HG03060 (cell line): Measurements from ENCODE around the gene FAM120A.

ENCODE experiments used
- ATAC-seq: cut with Tn5 transposase; IDR thresholded peaks from one replicate; pipeline ENCODE4 v1.9.1; 2021; ENCODE audit warnings: low read depth, moderate number of reproducible peaks; ENCODE audit not compliant: unreplicated experiment

The FAM120A gene

GRCh38 chr9:93589688-93590087, 138.2 kb downstream of the FAM120A start:
- no peak for ATAC-seq

- no peak for ATAC-seq
Measured at GRCh38 chr9:93590609-93591234, 139.2 kb downstream of the FAM120A start.

- ATAC-seq, result no peak
Measured at GRCh38 chr9:93591301-93592007, 140.0 kb downstream of the FAM120A start.

GRCh38 chr9:93592008-93592642, 140.6 kb downstream of the FAM120A start:
- no peak for ATAC-seq

- ATAC-seq, result no peak
Measured at GRCh38 chr9:93592643-93593021, 141.1 kb downstream of the FAM120A start.

GRCh38 chr9:93593144-93593658, 141.7 kb downstream of the FAM120A start:
- no peak for ATAC-seq

- no peak for ATAC-seq
Measured at GRCh38 chr9:93594041-93594756, 142.7 kb downstream of the FAM120A start.

- ATAC-seq, result no peak
Measured at GRCh38 chr9:93595461-93595860, 144.0 kb downstream of the FAM120A start.

GRCh38 chr9:93595861-93596365, 144.4 kb downstream of the FAM120A start:
- no peak for ATAC-seq

GRCh38 chr9:93596399-93596798, 144.9 kb downstream of the FAM120A start:
- no peak for ATAC-seq

GRCh38 chr9:93597142-93597706, 145.7 kb downstream of the FAM120A start:
- ATAC-seq, result no peak

GRCh38 chr9:93597871-93598646, 146.6 kb downstream of the FAM120A start:
- ATAC-seq, result no peak

GRCh38 chr9:93598647-93599241, 147.3 kb downstream of the FAM120A start:
- ATAC-seq, result no peak

GRCh38 chr9:93599571-93600403, 148.3 kb downstream of the FAM120A start:
- no peak for ATAC-seq

GRCh38 chr9:93600504-93600903, 149.0 kb downstream of the FAM120A start:
- no peak for ATAC-seq

- ATAC-seq, result no peak
Measured at GRCh38 chr9:93601063-93601462, 149.6 kb downstream of the FAM120A start.

- no peak for ATAC-seq
Measured at GRCh38 chr9:93601666-93602065, 150.2 kb downstream of the FAM120A start.

GRCh38 chr9:93603011-93603410, 151.5 kb downstream of the FAM120A start:
- ATAC-seq, result no peak
